ENCODE results near the gene SYNE1. TPM values are rescaled to one million over a fixed set of nuclear protein-coding genes. Genes with fewer than 3 reads are reported as not detected.
"Not testable (repeated sequence)": the region's sequence is repeated elsewhere in the genome, so short reads cannot be mapped to it uniquely, and the experiment has no call there.

SYNE1 gene, protein sequence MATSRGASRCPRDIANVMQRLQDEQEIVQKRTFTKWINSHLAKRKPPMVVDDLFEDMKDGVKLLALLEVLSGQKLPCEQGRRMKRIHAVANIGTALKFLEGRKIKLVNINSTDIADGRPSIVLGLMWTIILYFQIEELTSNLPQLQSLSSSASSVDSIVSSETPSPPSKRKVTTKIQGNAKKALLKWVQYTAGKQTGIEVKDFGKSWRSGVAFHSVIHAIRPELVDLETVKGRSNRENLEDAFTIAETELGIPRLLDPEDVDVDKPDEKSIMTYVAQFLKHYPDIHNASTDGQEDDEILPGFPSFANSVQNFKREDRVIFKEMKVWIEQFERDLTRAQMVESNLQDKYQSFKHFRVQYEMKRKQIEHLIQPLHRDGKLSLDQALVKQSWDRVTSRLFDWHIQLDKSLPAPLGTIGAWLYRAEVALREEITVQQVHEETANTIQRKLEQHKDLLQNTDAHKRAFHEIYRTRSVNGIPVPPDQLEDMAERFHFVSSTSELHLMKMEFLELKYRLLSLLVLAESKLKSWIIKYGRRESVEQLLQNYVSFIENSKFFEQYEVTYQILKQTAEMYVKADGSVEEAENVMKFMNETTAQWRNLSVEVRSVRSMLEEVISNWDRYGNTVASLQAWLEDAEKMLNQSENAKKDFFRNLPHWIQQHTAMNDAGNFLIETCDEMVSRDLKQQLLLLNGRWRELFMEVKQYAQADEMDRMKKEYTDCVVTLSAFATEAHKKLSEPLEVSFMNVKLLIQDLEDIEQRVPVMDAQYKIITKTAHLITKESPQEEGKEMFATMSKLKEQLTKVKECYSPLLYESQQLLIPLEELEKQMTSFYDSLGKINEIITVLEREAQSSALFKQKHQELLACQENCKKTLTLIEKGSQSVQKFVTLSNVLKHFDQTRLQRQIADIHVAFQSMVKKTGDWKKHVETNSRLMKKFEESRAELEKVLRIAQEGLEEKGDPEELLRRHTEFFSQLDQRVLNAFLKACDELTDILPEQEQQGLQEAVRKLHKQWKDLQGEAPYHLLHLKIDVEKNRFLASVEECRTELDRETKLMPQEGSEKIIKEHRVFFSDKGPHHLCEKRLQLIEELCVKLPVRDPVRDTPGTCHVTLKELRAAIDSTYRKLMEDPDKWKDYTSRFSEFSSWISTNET (N-terminal part only)
- polyA plus RNA-seq (ENCODE audit: insufficient read length in 10 of 10), result 100 to 1,000 TPM in 2 of 10 donors, 10 to 100 TPM in 8; 76.7 to 131 (median 86.4) TPM
- long read RNA-seq, donor 1, partial matches to known transcripts, result 5 of 7 reads
- long read RNA-seq, donor 1, other reads (novel, unspliced or antisense), result 0 of 7 reads
- long read RNA-seq, donor 2, partial matches to known transcripts, result 0 of 4 reads
- long read RNA-seq, donor 2, other reads (novel, unspliced or antisense), result 0 of 4 reads
- long read RNA-seq, donor 3, result 0 reads
- long read RNA-seq, donor 4, partial matches to known transcripts, result 6 of 7 reads
- long read RNA-seq, donor 4, other reads (novel, unspliced or antisense), result 0 of 7 reads
- long read RNA-seq, donor 5, partial matches to known transcripts, result 6 of 8 reads
- long read RNA-seq, donor 5, other reads (novel, unspliced or antisense), result 0 of 8 reads
- long read RNA-seq, donor 6, partial matches to known transcripts, result 13 of 17 reads
- long read RNA-seq, donor 6, other reads (novel, unspliced or antisense), result 0 of 17 reads
- long read RNA-seq, donor 7, partial matches to known transcripts, result 0 of 2 reads
- long read RNA-seq, donor 7, other reads (novel, unspliced or antisense), result 0 of 2 reads
- long read RNA-seq, donor 8, partial matches to known transcripts, result 15 of 19 reads
- long read RNA-seq, donor 8, other reads (novel, unspliced or antisense), result 0 of 19 reads
- long read RNA-seq, donor 9, result 0 reads

DNA sequence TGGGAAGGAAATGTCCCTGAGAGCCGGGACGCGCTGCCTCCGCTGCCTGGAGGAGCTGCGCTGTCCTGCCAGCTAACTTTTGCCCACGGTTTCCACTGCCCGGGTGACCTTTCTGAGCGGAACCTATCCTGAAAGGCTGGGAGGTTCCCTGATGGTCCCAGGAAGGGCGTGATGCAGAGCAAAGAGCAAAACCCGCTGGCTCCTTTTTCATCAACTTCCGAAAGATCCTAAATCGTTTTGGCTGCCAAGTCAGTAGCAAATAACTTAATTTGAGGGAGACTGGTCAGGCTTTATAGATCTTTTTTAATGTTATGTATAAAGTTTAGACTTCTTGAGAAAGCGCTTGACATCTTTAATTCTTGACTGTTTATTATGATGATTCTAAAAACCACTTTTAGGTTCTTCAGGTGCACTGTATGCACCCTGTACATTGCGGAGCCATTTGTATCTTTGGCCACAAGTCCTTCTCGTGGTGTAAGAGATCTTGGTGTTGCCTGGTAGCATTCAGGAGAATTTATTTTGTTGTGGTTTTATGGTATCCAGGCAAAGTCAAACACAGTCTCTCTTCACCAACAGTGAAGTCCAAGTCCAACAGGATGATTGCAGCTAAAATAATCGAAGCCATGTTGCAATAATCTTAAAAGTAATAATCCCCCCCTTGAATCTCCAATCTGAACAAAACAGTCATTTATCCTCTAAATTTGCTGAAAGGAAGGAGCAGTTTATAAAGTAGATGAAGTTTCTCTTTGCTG, at the start of gene SYNE1:
Gene SYNE1 (minus strand): TSS at position 67 of the 752 bp plus-strand sequence. CDS start 9,031 bp downstream, outside the sequence.
- no peak for DNase-seq

- no peak for DNase-seq
Measured at GRCh38 chr6:152685819-152686218, 48.7 kb upstream of the SYNE1 start.

GRCh38 chr6:152682935-152683334, 45.8 kb upstream of the SYNE1 start:
- not testable (repeated sequence) for DNase-seq

DNA sequence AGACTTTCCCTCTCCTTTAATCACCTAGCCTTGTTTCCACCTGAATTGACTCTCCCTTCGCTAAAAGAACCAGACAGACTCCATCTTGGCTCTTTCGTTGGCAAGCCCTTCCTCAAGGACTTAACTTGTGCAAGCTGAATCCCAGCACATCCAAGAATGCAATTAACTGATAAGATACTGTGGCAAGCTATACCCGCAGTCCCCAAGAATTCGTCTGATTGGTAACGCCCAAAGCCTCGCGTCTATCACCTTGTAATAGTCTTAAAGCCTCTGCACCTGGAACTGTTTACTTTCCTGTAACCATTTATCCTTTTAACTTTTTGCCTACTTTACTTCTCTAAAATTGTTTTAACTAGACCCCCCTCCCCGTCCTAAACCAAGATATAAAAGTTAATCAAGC, 45.0 kb upstream of the SYNE1 start:
- DNase-seq, result no peak

DNA sequence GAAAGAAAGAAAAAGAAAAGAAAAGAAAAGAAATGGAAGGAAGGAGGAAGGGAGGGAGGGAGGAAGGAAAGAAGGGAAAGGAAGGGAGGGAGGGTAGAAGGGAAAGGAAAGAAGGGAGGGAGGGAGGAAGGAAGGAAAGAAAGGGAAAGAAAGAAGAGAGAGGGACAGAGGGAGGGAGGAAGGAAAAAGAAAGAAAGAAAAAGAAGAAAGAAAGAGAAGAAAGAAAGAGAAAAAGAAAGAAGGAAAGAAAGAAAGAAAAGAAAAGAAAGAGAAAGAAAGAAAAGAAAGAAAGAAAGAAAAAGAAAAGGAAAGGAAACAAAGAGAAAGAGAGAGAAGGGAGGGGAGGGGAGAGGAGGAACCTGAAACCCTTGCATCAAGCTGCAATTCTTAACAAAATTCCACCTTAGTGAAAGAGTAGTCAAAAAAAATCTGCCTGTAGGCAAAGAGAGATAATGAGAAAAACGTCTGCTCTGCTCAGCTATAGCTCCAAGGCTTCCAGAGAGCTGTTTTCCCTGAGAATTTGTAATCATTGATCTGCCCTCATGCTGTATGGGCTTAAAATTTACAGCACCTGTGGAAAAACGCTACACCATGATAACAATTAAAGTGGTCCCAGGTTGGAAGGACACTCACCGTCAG, 43.8 kb upstream of the SYNE1 start:
- no peak for DNase-seq

DNA sequence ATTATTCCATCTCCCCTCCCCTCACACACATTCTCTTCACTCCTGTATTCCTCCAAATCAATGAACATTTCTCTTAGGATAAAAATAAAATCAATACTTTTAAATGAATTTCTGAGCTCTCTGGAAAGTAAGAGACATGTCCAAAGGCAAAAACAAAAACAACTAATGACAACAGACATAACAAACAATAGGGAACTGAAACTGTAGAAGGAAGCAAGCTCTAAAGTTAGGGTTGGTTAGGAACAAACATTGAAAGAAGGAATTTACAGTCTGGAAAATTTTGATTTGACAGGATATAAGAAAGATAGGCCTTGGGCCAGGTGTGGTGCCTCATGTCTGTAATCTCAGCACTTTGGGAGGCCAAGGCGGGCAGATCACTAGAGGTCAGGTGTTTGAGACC, 43.0 kb upstream of the SYNE1 start:
- no peak for DNase-seq

GRCh38 chr6:152673236-152673635, 36.1 kb upstream of the SYNE1 start:
- DNase-seq, result no peak

DNA sequence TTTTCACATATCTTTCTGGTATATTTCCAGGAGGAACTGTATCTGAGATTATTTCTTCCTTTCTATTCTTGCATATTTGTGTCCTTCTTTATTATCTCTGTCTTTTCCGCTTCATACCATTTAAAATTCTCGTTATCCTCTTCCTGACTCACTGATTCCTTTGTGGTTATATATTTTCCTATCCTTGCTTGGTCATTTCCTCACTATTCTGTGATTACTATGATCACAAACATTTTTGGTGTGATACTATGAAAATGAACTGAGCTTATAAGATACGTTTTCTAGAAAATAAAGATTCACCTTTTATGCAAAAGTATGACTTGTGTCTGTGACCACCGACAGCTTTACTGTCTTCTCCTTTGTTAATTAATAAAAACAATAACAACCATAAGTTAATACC, 34.0 kb upstream of the SYNE1 start:
- DNase-seq, result no peak

DNA sequence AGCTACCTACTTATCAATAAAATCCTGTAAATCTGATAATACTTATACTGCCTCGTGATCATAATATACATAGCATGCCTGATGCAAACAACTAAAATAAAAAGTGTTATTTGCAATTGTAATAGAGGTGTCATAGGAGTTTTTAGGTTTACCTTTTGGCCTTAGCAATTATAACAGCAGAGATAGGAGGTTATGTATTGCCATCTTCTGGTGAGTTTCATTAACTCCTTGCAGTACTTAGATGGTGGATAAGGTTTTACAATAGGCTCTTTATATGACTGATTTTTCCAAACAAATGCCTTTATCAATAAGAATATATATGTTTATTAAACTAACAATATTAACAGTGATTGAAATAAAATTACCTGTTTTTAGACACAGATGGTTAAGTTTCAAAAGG, 32.7 kb upstream of the SYNE1 start:
- peak in 1 of 3 donors; percentile 40 for DNase-seq

GRCh38 chr6:152661776-152662175, 24.6 kb upstream of the SYNE1 start:
- DNase-seq, result no peak

- DNase-seq, result no peak
Measured at GRCh38 chr6:152651986-152652385, 14.8 kb upstream of the SYNE1 start.

GRCh38 chr6:152648105-152648504, 10.9 kb upstream of the SYNE1 start:
- peak; percentile 77 to 90 (median 80) for DNase-seq

DNA sequence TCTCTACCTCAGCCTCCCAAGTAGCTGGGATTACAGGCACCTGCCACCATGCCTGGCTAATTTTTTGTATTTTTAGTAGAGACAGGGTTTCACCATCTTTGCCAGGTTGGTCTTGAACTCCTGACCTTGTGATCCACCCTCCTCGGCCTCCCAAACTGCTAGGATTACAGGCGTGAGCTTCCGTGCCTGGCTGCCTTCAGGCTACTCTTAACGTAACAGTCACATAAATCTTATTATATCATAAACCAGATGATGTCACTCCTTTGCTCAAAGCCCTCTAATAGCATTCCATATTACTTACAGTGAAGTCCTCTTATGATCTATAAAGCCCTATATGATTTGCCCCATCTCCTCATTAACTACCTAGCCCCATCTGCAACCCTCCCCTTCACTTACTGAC, 9.6 kb upstream of the SYNE1 start:
- DNase-seq, result not testable (repeated sequence)

- no peak for DNase-seq
Measured at GRCh38 chr6:152642578-152643375, 5.6 kb upstream of the SYNE1 start.

- peak in 2 of 3 donors; percentile 30 to 62 for DNase-seq
Measured at GRCh38 chr6:152636609-152637295, 410 bp downstream of the SYNE1 start.

GRCh38 chr6:152636021-152636608, 1.0 kb downstream of the SYNE1 start:
- DNase-seq, result peak; percentile 31 to 69 (median 39)

- no peak for DNase-seq
Measured at GRCh38 chr6:152634773-152635172, 2.4 kb downstream of the SYNE1 start.
